HepG2 (cell line): Measurements from ENCODE around the gene RABEPK. TPM values are rescaled to one million over a fixed set of nuclear protein-coding genes. Genes with fewer than 3 reads are reported as not detected.

ENCODE experiments used
- ATM ChIP-seq: fragments of 450-650 bp; IDR thresholded peaks from 2 replicates; pipeline ENCODE4 v1.7.1; 2017; ENCODE audit warnings: mild to moderate bottlenecking, borderline replicate concordance
- ELF1 ChIP-seq: sonication (generic); formaldehyde crosslinking; IDR thresholded peaks from 2 replicates; pipeline ENCODE4 v1.4.0; 2020; ENCODE audit warnings: missing genetic modification reagents
- EP300 ChIP-seq, 3 experiments: sonication (generic) in 1 of 3; formaldehyde crosslinking in 1 of 3; IDR thresholded peaks; 2 replicates each; pipeline versions ENCODE4 v1.5.1 to v1.6.1; 2011 to 2020; ENCODE audit warnings: low read depth in 2 of 3, low read length in 2 of 3, borderline replicate concordance in 1 of 3, improper control_type of control experiment in 1 of 3, mild to moderate bottlenecking in 1 of 3, missing genetic modification reagents in 1 of 3, moderate library complexity in 1 of 3
- FOSL2 ChIP-seq: sonication (generic); formaldehyde crosslinking; IDR thresholded peaks from 2 replicates; pipeline ENCODE4 v1.4.0; 2020; ENCODE audit warnings: missing genetic modification reagents
- IRF1 ChIP-seq: sonication (generic); formaldehyde crosslinking; IDR thresholded peaks from 2 replicates; pipeline ENCODE4 v1.4.0; 2020; ENCODE audit warnings: low read depth, mild to moderate bottlenecking, missing genetic modification reagents
- LCORL ChIP-seq, 2 experiments: fragments of 450-650 bp in 1 of 2; sonication (generic) in 1 of 2; formaldehyde crosslinking in 1 of 2; IDR thresholded peaks; 2 replicates each; pipeline versions ENCODE4 v1.5.0 to v1.6.1; 2017 to 2020; ENCODE audit warnings: antibody characterized with exemption in 1 of 2, missing genetic modification reagents in 1 of 2
- MEF2D ChIP-seq: sonication (generic); formaldehyde crosslinking; IDR thresholded peaks from 2 replicates; pipeline ENCODE4 v1.5.1; 2020; ENCODE audit warnings: mild to moderate bottlenecking, missing genetic modification reagents
- MXI1 ChIP-seq: IDR thresholded peaks from 3 replicates; pipeline ENCODE4 v1.6.1; 2012; ENCODE audit warnings: low read depth, low read length, inconsistent platforms, borderline replicate concordance
- NAIF1 ChIP-seq: sonication (generic); formaldehyde crosslinking; IDR thresholded peaks from 2 replicates; pipeline ENCODE4 v1.5.0; 2020; ENCODE audit warnings: mild to moderate bottlenecking, missing genetic modification reagents, borderline replicate concordance
- PRMT3 ChIP-seq: sonication (generic); formaldehyde crosslinking; IDR thresholded peaks from 2 replicates; pipeline ENCODE4 v1.8.1; 2022; ENCODE audit warnings: low read depth, mild to moderate bottlenecking, moderate library complexity, missing genetic modification reagents, borderline replicate concordance
- SMAD3 ChIP-seq: sonication (generic); formaldehyde crosslinking; IDR thresholded peaks from 2 replicates; pipeline ENCODE4 v1.4.0; 2020; ENCODE audit warnings: missing genetic modification reagents
- SOX5 ChIP-seq: IDR thresholded peaks from 2 replicates; pipeline ENCODE4 v1.6.1; 2016; ENCODE audit warnings: borderline replicate concordance
- TCF7L2 ChIP-seq: IDR thresholded peaks from 2 replicates; pipeline ENCODE4 v1.6.1; 2011; ENCODE audit warnings: mild to moderate bottlenecking, low read depth, low read length, moderate library complexity
- ZFP36L2 ChIP-seq: sonication (generic); formaldehyde crosslinking; IDR thresholded peaks from 2 replicates; pipeline ENCODE4 v1.4.0; 2020; ENCODE audit warnings: missing genetic modification reagents
- ZKSCAN8 ChIP-seq: IDR thresholded peaks from 2 replicates; pipeline ENCODE4 v1.6.1; 2016; ENCODE audit warnings: borderline replicate concordance, missing genetic modification reagents, missing compliant biosample characterization
- ZNF441 ChIP-seq: sonication (generic); formaldehyde crosslinking; IDR thresholded peaks from 2 replicates; pipeline ENCODE4 v1.7.0; 2021; ENCODE audit warnings: missing genetic modification reagents, borderline replicate concordance
- ZNF776 ChIP-seq: sonication (generic); formaldehyde crosslinking; IDR thresholded peaks from 2 replicates; pipeline ENCODE4 v1.4.0; 2020; ENCODE audit warnings: mild to moderate bottlenecking, missing genetic modification reagents
- ZNF878 ChIP-seq: sonication (generic); formaldehyde crosslinking; IDR thresholded peaks from 2 replicates; pipeline ENCODE4 v1.8.1; 2023; ENCODE audit warnings: mild to moderate bottlenecking, missing genetic modification reagents, moderate library complexity
- polyA plus RNA-seq, 8 experiments: library from polyadenylated mRNA; depleted of rRNA in 3 of 8; stranded (reverse) in 7 of 8; unstranded in 1 of 8; fragments of >200 nt; fragmentation: Illumina TruSeq in 4 of 8; extraction: Trizol in 4 of 8; gene quantifications; 2 replicates each; pipeline versions ENCODE4 v1.2.1 to v1.2.3, GENCODE V29; 2011 to 2016; ENCODE audit warnings: low read depth in 4 of 8, missing spikeins in 1 of 8, mixed read lengths in 1 of 8; ENCODE audit not compliant: insufficient read depth in 1 of 8
- total RNA-seq, 5 experiments: library from RNA; depleted of rRNA; stranded (reverse); fragments of >200 nt; fragmentation: Illumina TruSeq; extraction: Trizol; gene quantifications; 2 replicates each; pipeline ENCODE4 v1.2.3, GENCODE V29; 2016; ENCODE audit warnings: low read depth in 1 of 5
- TF ChIP-seq, protein P1 (sequence below), 2 experiments: sonication (generic) in 1 of 2; formaldehyde crosslinking in 1 of 2; IDR thresholded peaks; 2 replicates each; pipeline versions ENCODE4 v1.4.0 to v1.6.1; 2016 to 2020; ENCODE audit warnings: borderline replicate concordance in 1 of 2, low read depth in 1 of 2, mild to moderate bottlenecking in 1 of 2, missing genetic modification reagents in 1 of 2
- TF ChIP-seq, protein P2 (sequence below): sonication (generic); formaldehyde crosslinking; IDR thresholded peaks from 2 replicates; pipeline ENCODE4 v1.8.0; 2022; ENCODE audit warnings: mild to moderate bottlenecking, missing genetic modification reagents
- TF ChIP-seq, protein P3 (sequence below): sonication (generic); formaldehyde crosslinking; IDR thresholded peaks from 2 replicates; pipeline ENCODE4 v1.5.1; 2020; ENCODE audit warnings: missing genetic modification reagents, mild to moderate bottlenecking, borderline replicate concordance

Gene RABEPK
- total and polyA plus RNA-seq, 2 of the 13 experiments (the other 11 are each of a cell fraction or from before 2014, with no cell fraction given), result 75.5 to 90.0 TPM

DNA sequence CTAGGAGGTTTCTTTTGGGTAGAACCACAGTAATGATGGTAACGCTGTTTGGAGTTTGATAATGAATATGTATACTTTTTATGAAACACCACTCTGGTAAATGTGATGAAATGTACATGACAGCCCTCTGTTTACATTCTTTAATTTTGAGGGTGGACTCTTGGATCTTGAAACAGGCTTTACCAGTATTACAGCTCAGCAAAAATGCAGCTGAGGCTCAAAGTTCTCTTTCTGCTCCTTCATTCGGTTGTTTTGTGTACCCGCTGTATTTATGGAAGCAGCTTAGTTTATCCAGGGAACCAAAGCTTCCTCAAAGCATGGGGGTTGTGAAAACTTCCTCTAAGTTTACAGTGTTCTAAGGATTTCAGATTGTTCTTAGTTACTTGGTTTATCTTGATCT lies 72.4 kb downstream of the RABEPK start (continued):
- peak; percentile 74; the same call in 1 of the 2 replicates for TF ChIP-seq SMAD3 (CRISPR knock-in tag)
- no peak for TF ChIP-seq ELF1 (CRISPR knock-in tag)
- TF ChIP-seq ATM, result no peak
- peak; percentile 53 for TF ChIP-seq FOSL2 (CRISPR knock-in tag)
- peak; percentile 42; the same call in 1 of the 3 replicates for TF ChIP-seq MXI1
- no peak for TF ChIP-seq ZFP36L2
- TF ChIP-seq, protein P1, sequence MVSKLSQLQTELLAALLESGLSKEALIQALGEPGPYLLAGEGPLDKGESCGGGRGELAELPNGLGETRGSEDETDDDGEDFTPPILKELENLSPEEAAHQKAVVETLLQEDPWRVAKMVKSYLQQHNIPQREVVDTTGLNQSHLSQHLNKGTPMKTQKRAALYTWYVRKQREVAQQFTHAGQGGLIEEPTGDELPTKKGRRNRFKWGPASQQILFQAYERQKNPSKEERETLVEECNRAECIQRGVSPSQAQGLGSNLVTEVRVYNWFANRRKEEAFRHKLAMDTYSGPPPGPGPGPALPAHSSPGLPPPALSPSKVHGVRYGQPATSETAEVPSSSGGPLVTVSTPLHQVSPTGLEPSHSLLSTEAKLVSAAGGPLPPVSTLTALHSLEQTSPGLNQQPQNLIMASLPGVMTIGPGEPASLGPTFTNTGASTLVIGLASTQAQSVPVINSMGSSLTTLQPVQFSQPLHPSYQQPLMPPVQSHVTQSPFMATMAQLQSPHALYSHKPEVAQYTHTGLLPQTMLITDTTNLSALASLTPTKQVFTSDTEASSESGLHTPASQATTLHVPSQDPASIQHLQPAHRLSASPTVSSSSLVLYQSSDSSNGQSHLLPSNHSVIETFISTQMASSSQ (IDR thresholded peaks at IDR 0.05; ENCODE audit: low read depth), result 0 out of 2 replicates have a peak, but pooled peaks have one; percentile 23
- TF ChIP-seq, protein P1 (CRISPR knock-in tag; IDR thresholded peaks at IDR 0.05; ENCODE audit: borderline replicate concordance), result no peak; the same call in 1 of the 2 replicates
- no peak for TF ChIP-seq ZNF441 (CRISPR knock-in tag)
- TF ChIP-seq NAIF1 (CRISPR knock-in tag), result no peak
- TF ChIP-seq MEF2D (CRISPR knock-in tag), result peak; percentile 95
- TF ChIP-seq TCF7L2, result no peak
- TF ChIP-seq ZNF776 (CRISPR knock-in tag), result no peak
- TF ChIP-seq PRMT3 (CRISPR knock-in tag), result no peak
- peak in 1 of 2 experiments; percentile 91; a peak in 2 of 4 replicates for TF ChIP-seq EP300 (IDR thresholded peaks at IDR 0.05; ENCODE audit: low read depth in 2 of 2, low read length in 2 of 2)
- TF ChIP-seq EP300 (CRISPR knock-in tag; IDR thresholded peaks at IDR 0.05; ENCODE audit: borderline replicate concordance), result peak; percentile 67; the same call in 1 of the 2 replicates
- peak; percentile 76 for TF ChIP-seq SOX5
- peak; percentile 76; the same call in 1 of the 2 replicates for TF ChIP-seq LCORL (IDR thresholded peaks at IDR 0.05)
- TF ChIP-seq LCORL (CRISPR knock-in tag; IDR thresholded peaks at IDR 0.05), result peak; percentile 65
- TF ChIP-seq, protein P2, sequence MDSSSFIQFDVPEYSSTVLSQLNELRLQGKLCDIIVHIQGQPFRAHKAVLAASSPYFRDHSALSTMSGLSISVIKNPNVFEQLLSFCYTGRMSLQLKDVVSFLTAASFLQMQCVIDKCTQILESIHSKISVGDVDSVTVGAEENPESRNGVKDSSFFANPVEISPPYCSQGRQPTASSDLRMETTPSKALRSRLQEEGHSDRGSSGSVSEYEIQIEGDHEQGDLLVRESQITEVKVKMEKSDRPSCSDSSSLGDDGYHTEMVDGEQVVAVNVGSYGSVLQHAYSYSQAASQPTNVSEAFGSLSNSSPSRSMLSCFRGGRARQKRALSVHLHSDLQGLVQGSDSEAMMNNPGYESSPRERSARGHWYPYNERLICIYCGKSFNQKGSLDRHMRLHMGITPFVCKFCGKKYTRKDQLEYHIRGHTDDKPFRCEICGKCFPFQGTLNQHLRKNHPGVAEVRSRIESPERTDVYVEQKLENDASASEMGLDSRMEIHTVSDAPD (CRISPR knock-in tag), result no peak
- no peak for TF ChIP-seq IRF1 (CRISPR knock-in tag)
- no peak for TF ChIP-seq ZNF878 (CRISPR knock-in tag)
- TF ChIP-seq, protein P3, sequence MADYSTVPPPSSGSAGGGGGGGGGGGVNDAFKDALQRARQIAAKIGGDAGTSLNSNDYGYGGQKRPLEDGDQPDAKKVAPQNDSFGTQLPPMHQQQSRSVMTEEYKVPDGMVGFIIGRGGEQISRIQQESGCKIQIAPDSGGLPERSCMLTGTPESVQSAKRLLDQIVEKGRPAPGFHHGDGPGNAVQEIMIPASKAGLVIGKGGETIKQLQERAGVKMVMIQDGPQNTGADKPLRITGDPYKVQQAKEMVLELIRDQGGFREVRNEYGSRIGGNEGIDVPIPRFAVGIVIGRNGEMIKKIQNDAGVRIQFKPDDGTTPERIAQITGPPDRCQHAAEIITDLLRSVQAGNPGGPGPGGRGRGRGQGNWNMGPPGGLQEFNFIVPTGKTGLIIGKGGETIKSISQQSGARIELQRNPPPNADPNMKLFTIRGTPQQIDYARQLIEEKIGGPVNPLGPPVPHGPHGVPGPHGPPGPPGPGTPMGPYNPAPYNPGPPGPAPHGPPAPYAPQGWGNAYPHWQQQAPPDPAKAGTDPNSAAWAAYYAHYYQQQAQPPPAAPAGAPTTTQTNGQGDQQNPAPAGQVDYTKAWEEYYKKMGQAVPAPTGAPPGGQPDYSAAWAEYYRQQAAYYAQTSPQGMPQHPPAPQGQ (CRISPR knock-in tag), result no peak
- TF ChIP-seq ZKSCAN8 (CRISPR knock-in tag), result peak; percentile 83; the same call in 1 of the 2 replicates
